Aorta (tissue), 5 donors: ENCODE data around the gene FCHSD1. TPM values are rescaled to one million over a fixed set of nuclear protein-coding genes. Genes with fewer than 3 reads are reported as not detected.

Experiments used
- ATAC-seq: fragments of 200-7000 bp; cut with Tn5 transposase; one replicate; pipeline ENCODE4 v1.9.1; 2022; ENCODE audit warnings: moderate library complexity; ENCODE audit not compliant: low FRiP score
- DNase-seq, 2 donors: peaks; one replicate each; pipeline ENCODE4 v3.0.0-alpha.2; 2020
- H3K27ac ChIP-seq, 2 donors: one replicate each; pipeline ENCODE4 v1.5.1; 2013; ENCODE audit warnings: low read length in 2 of 2, mild to moderate bottlenecking in 2 of 2, moderate library complexity in 2 of 2, control low read depth in 1 of 2, inconsistent platforms in 1 of 2, low read depth in 1 of 2
- H3K27me3 ChIP-seq, 2 donors: one replicate each; pipeline ENCODE4 v1.6.1; 2013; ENCODE audit warnings: control low read depth in 1 of 2, low read length in 1 of 2, mild to moderate bottlenecking in 1 of 2, moderate library complexity in 1 of 2; ENCODE audit not compliant: insufficient read depth in 2 of 2, control insufficient read depth in 1 of 2
- H3K36me3 ChIP-seq, 2 donors: one replicate each; pipeline ENCODE4 v1.6.1; 2013; ENCODE audit warnings: control low read depth in 1 of 2, low read length in 1 of 2, mild to moderate bottlenecking in 1 of 2; ENCODE audit not compliant: insufficient read depth in 2 of 2, control insufficient read depth in 1 of 2
- H3K4me1 ChIP-seq, 2 donors: one replicate each; pipeline ENCODE4 v1.6.1; 2013; ENCODE audit warnings: low read length in 2 of 2, control low read depth in 1 of 2, mild to moderate bottlenecking in 1 of 2, moderate library complexity in 1 of 2; ENCODE audit not compliant: insufficient read depth in 2 of 2, control insufficient read depth in 1 of 2
- H3K4me3 ChIP-seq, 2 donors: one replicate each; pipeline ENCODE4 v1.5.1; 2013; ENCODE audit warnings: low read length in 2 of 2, control low read depth in 1 of 2, mild to moderate bottlenecking in 1 of 2
- H3K9me3 ChIP-seq: one replicate; pipeline ENCODE4 v1.6.1; 2013; ENCODE audit warnings: mild to moderate bottlenecking, low read length; ENCODE audit not compliant: control insufficient read depth
- WGBS, 2 donors: extraction: QIAGEN DNeasy Blood & Tissue Kit; methylation state at CpG; one replicate each; pipeline ENCODE4 v1.1.7; 2013; 5-methylcytosine and 5-hydroxymethylcytosine counted together
- intact Hi-C, 2 donors: fragments of 100-400 bp; cut with DNase I; formaldehyde crosslinking; loops; one replicate each; pipeline versions ENCODE4 v1.14.2 to v1.15.0; 2022
- polyA plus RNA-seq, 2 donors: library from polyadenylated mRNA; stranded (reverse); fragments of 200-250 nt; gene quantifications; one replicate each; pipeline ENCODE4 v1.2.3, GENCODE V29; 2013
- total RNA-seq, 2 donors: library from RNA; stranded (reverse); fragmentation: NEBNext Ultra II Directional; extraction: Animal tissue kit (Norgen Biotek cat#: 25700); gene quantifications; one replicate each; pipeline ENCODE4 v1.2.1, GENCODE V29; 2021
- donor health status: healthy with polysubstance abuse.
- donor health status: Bipolar disorder and iron deficiency.
- donor health status: DM: no; HTN: no; CAD: no.
- donor health status: DM: no; HTN: no; CAD: no.
- donor health status: DM: yes; HTN: yes; CAD: no.

Gene FCHSD1
- total and polyA plus RNA-seq, 4 donors: 9.4 to 59.7 (median 40.2) TPM

GRCh38 chr5:141691867-141692532, 40.8 kb upstream of the FCHSD1 start:
- H3K27me3 ChIP-seq: no peaks in the 10 kb centered on the region
- no peaks in the 10 kb centered on the region for H3K9me3 ChIP-seq
- H3K4me1 ChIP-seq: no peaks in the 10 kb centered on the region
- peak; percentile 89 to 94 for DNase-seq
- intact Hi-C loops: loop anchor here (2.0 to 10.0 kb wide), 4 partner anchors 187 to 453 kb away; partner anchors contain the start of genes PCDH1 (in 1 of the 2) and PCDH12 (in 1 of the 2)
- WGBS, 2 donors: 2 to 3% methylated on average over 30 of the region's 30 CpGs
- no peak overlapping the region for H3K4me3 ChIP-seq
- ATAC-seq: peak; percentile 94
- no peak overlapping the region for H3K27ac ChIP-seq
- H3K36me3 ChIP-seq: no peaks in the 10 kb centered on the region

GRCh38 chr5:141691286-141691866, 40.2 kb upstream of the FCHSD1 start:
- H3K27ac ChIP-seq: no peak overlapping the region
- no peaks in the 10 kb centered on the region for H3K9me3 ChIP-seq
- no peak overlapping the region for H3K4me3 ChIP-seq
- H3K36me3 ChIP-seq: no peaks in the 10 kb centered on the region
- H3K4me1 ChIP-seq: no peaks in the 10 kb centered on the region
- 71 to 72% methylated on average over 9 of the region's 9 CpGs for WGBS, 2 donors
- intact Hi-C loops: loop anchor here in 1 of 2 donors (10.0 kb wide), 1 partner anchor 453 kb away; no protein-coding TSS in a partner anchor
- no peaks in the 10 kb centered on the region for H3K27me3 ChIP-seq
- DNase-seq: no peak
- no peak for ATAC-seq

GRCh38 chr5:141686648-141687416, 35.6 kb upstream of the FCHSD1 start:
- Histone ChIP-seq H3K27me3 (no peaks in the 10 kb centered on the region), H3K9me3 (no peaks in the 10 kb centered on the region), H3K4me3 (no peak overlapping the region), H3K36me3 (no peaks in the 10 kb centered on the region), H3K27ac (no peak overlapping the region), H3K4me1 (no peaks in the 10 kb centered on the region)
- no peak for DNase-seq
- intact Hi-C loops: no loop called here
- WGBS, 2 donors: 72 to 81% methylated on average over 3 of the region's 3 CpGs
- no peak for ATAC-seq

- intact Hi-C loops: no loop called here
- Histone ChIP-seq H3K27me3 (no peaks in the 10 kb centered on the region), H3K36me3 (no peaks in the 10 kb centered on the region), H3K9me3 (no peaks in the 10 kb centered on the region), H3K4me3 (no peak overlapping the region), H3K4me1 (no peaks in the 10 kb centered on the region), H3K27ac (no peak overlapping the region)
- no peak for ATAC-seq
- DNase-seq: no peak
- WGBS, 2 donors: 94 to 96% methylated on average over 1 of the region's 1 CpG
These were observed 34.4 kb upstream of the FCHSD1 start for GRCh38 chr5:141685591-141685990.

- Histone ChIP-seq H3K27ac (no peak overlapping the region), H3K36me3 (no peaks in the 10 kb centered on the region), H3K9me3 (no peaks in the 10 kb centered on the region), H3K4me1 (no peaks in the 10 kb centered on the region), H3K27me3 (no peaks in the 10 kb centered on the region), H3K4me3 (no peak overlapping the region)
- ATAC-seq (no peak), DNase-seq (no peak)
- intact Hi-C loops: no loop called here
These were observed 32.5 kb upstream of the FCHSD1 start for GRCh38 chr5:141683596-141684141.

GRCh38 chr5:141681695-141682641, 30.8 kb upstream of the FCHSD1 start, which contains the start of gene ARAP3:
ARAP3 (minus strand) TSS chr5:141682230; CDS start chr5:141680486, 1,744 bp downstream.
- Histone ChIP-seq H3K27me3 (no peaks in the 10 kb centered on the region), H3K9me3 (no peaks in the 10 kb centered on the region), H3K4me1 (no peaks in the 10 kb centered on the region), H3K27ac (peak within 1 kb of the TSS in 1 of 2 donors; percentile 66), H3K36me3 (no peaks in the 10 kb centered on the region), H3K4me3 (peak within 1 kb of the TSS in 1 of 2 donors; percentile 57)
- 3 to 4% methylated on average over 52 to 77 of the region's 77 CpGs for WGBS, 2 donors
- DNase-seq (peak; percentile 91 to 94), ATAC-seq (peak; percentile 94)
- intact Hi-C loops: no loop called here

GRCh38 chr5:141681295-141681694, 30.1 kb upstream of the FCHSD1 start:
- intact Hi-C loops: no loop called here
- Histone ChIP-seq H3K9me3 (no peaks in the 10 kb centered on the region), H3K36me3 (no peaks in the 10 kb centered on the region), H3K27me3 (no peaks in the 10 kb centered on the region), H3K4me1 (no peaks in the 10 kb centered on the region), H3K27ac (peak overlapping the region in 1 of 2 donors; percentile 66), H3K4me3 (peak overlapping the region in 1 of 2 donors; percentile 57)
- ATAC-seq: no peak
- 66 to 84% methylated on average over 2 of the region's 2 CpGs for WGBS, 2 donors
- no peak for DNase-seq

- WGBS, 2 donors: 68 to 70% methylated on average over 3 to 6 of the region's 6 CpGs
- Histone ChIP-seq H3K4me3 (no peak overlapping the region), H3K9me3 (no peaks in the 10 kb centered on the region), H3K27ac (no peak overlapping the region), H3K36me3 (no peaks in the 10 kb centered on the region), H3K27me3 (no peaks in the 10 kb centered on the region), H3K4me1 (no peaks in the 10 kb centered on the region)
- intact Hi-C loops: no loop called here
- ATAC-seq (peak; percentile 52), DNase-seq (no peak)
These were observed 29.6 kb upstream of the FCHSD1 start for GRCh38 chr5:141680751-141681201.
